ENCODE results near the gene SLC25A13. TPM values are rescaled to one million over a fixed set of nuclear protein-coding genes. Genes with fewer than 3 reads are reported as not detected.

Gene SLC25A13
- total RNA-seq, 1 experiment from 2014 or later, result 71.7 TPM

GRCh38 chr7:96200740-96201139 lies 121.2 kb downstream of the SLC25A13 start:
- Histone ChIP-seq H2AFZ (ENCODE audit: low read length) (no peak overlapping the region), H2AK5ac (ENCODE audit: insufficient read length, low read length) (no peak overlapping the region), H3K9ac (ENCODE audit: extremely low read depth, insufficient read length, low read length) (no peak overlapping the region), H3K9me3 (ENCODE audit: control insufficient read depth, low read depth, low read length) (no peaks in the 10 kb centered on the region), H4K8ac (replicated peaks; ENCODE audit: insufficient read length, low read depth, low read length) (no peak overlapping the region), H2BK20ac (ENCODE audit: low read depth, low read length, poor library complexity, severe bottlenecking) (no peak overlapping the region), H2BK15ac (ENCODE audit: low read depth, low read length) (no peak overlapping the region), H3K18ac (ENCODE audit: insufficient read length, low read depth, low read length) (no peak overlapping the region), H4K91ac (ENCODE audit: insufficient read length, low read depth, low read length) (no peak overlapping the region), H2BK120ac (ENCODE audit: low read depth, low read length, poor library complexity, severe bottlenecking) (no peak overlapping the region), H2BK12ac (ENCODE audit: insufficient read length, low read depth, low read length) (no peak overlapping the region), H3K14ac (ENCODE audit: insufficient read depth, low read length) (no peak overlapping the region), H3K23me2 (ENCODE audit: insufficient read length, low read depth, low read length, poor library complexity, severe bottlenecking) (no peaks in the 10 kb centered on the region), H3K4me2 (ENCODE audit: insufficient read depth, insufficient read length, low read length) (no peak overlapping the region), H3K4ac (ENCODE audit: low read depth, low read length) (no peak overlapping the region), H3K79me2 (ENCODE audit: insufficient read depth, low read length) (no peaks in the 10 kb centered on the region), H3K27me3 (ENCODE audit: insufficient read depth, low read length) (no peaks in the 10 kb centered on the region), H4K20me1 (ENCODE audit: control insufficient read depth, insufficient read depth, insufficient read length) (no peaks in the 10 kb centered on the region), H3K4me1 (ENCODE audit: insufficient read depth, low read length) (no peaks in the 10 kb centered on the region), H4K5ac (ENCODE audit: insufficient read length, low read depth, low read length) (no peak overlapping the region), H3T11ph (ENCODE audit: low read length) (no peak overlapping the region), H3K79me1 (ENCODE audit: insufficient read depth, low read depth, low read length, poor library complexity, severe bottlenecking) (no peaks in the 10 kb centered on the region), H2BK5ac (ENCODE audit: insufficient read length, low read length) (no peak overlapping the region), H3K23ac (ENCODE audit: insufficient read length, low read depth, low read length) (no peak overlapping the region), H3K27ac (ENCODE audit: insufficient read length, low read depth, low read length) (no peak overlapping the region), H3K56ac (ENCODE audit: insufficient read length, low read depth, low read length) (no peak overlapping the region)
- Mint-ChIP-seq H3K36me3 (ENCODE audit: insufficient read depth in 1 of 3, low read depth in 3 of 3) (no peaks in the 10 kb centered on the region; a peak in 2 of 7 replicates), H3K9me3 (no peaks in the 10 kb centered on the region), H3K27me3 (ENCODE audit: low read depth) (peaks cover 12% of the 10 kb centered on the region), H3K27ac (no peak overlapping the region), H3K4me3 (no peak overlapping the region), H3K4me1 (peaks cover 18 to 27% of the 10 kb centered on the region in 2 experiments)
- DNase-seq, result no peak
- TF ChIP-seq, protein P1, sequence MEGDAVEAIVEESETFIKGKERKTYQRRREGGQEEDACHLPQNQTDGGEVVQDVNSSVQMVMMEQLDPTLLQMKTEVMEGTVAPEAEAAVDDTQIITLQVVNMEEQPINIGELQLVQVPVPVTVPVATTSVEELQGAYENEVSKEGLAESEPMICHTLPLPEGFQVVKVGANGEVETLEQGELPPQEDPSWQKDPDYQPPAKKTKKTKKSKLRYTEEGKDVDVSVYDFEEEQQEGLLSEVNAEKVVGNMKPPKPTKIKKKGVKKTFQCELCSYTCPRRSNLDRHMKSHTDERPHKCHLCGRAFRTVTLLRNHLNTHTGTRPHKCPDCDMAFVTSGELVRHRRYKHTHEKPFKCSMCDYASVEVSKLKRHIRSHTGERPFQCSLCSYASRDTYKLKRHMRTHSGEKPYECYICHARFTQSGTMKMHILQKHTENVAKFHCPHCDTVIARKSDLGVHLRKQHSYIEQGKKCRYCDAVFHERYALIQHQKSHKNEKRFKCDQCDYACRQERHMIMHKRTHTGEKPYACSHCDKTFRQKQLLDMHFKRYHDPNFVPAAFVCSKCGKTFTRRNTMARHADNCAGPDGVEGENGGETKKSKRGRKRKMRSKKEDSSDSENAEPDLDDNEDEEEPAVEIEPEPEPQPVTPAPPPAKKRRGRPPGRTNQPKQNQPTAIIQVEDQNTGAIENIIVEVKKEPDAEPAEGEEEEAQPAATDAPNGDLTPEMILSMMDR (conservative IDR thresholded peaks at IDR 0.05), result no peak
- no CpG with 5 or more reads among the region's 1 CpG for WGBS (ENCODE audit: extremely low coverage, insufficient read length, low lambda C conversion rate)

Data from H9 (cell line).